ENCODE data around the gene AUTS2.

- TF ChIP-seq EZH2 (IDR thresholded peaks at IDR 0.05; ENCODE audit: low read length) (no peak), CTCF (optimal IDR thresholded peaks at IDR 0.05 in 1 of 3, IDR thresholded peaks at IDR 0.05 in 1 of 3, conservative IDR thresholded peaks at IDR 0.05 in 1 of 3; ENCODE audit: extremely low read depth in 1 of 3, insufficient read depth in 2 of 3, low read length in 3 of 3) (peak in 1 of 3 experiments; percentile 16)
Observed at GRCh38 chr7:70533614-70534013, 935.3 kb downstream of the AUTS2 start.
